Pancreas (tissue), 10 donors: ENCODE measurements around the gene DUOXA2. TPM values are rescaled to one million over a fixed set of nuclear protein-coding genes. Genes with fewer than 3 reads are reported as not detected.
A peak's percentile ranks its signal among the peaks of the same experiment; 100 is the strongest.

Source experiments
- ATAC-seq, 4 donors: fragments of 200-7000 bp; cut with Tn5 transposase; one replicate each; pipeline versions ENCODE4 v1.8.0 to v1.9.1; 2020; ENCODE audit warnings: mild to moderate bottlenecking in 4 of 4, moderate library complexity in 4 of 4
- DNase-seq, 6 donors: peaks; one replicate each; pipeline ENCODE4 v3.0.0-alpha.2; 2020
- FAIRE-seq: peaks from 2 replicates; lab custom pipeline; 2012; peaks lifted over from hg19 to GRCh38; lab: Jason Lieb, UNC
- H3K27ac ChIP-seq, 4 donors: fragments of 200-600 bp; sonication (generic); 1 replicate in 3 of 4; 2 replicates in 1 of 4; pipeline versions ENCODE4 v1.5.0 to v1.8.0; 2020
- H3K27me3 ChIP-seq, 4 donors: fragments of 200-600 bp; one replicate each; pipeline ENCODE4 v1.8.0; 2021
- H3K36me3 ChIP-seq, 3 donors: fragments of 200-600 bp; sonication (generic) in 1 of 3; one replicate each; pipeline versions ENCODE4 v1.5.0 to v1.8.0; 2020 to 2021
- H3K4me1 ChIP-seq, 3 donors: fragments of 200-600 bp; one replicate each; pipeline ENCODE4 v1.8.0; 2021
- H3K4me3 ChIP-seq, 4 donors: fragments of 200-600 bp; sonication (generic) in 2 of 4; one replicate each; pipeline versions ENCODE4 v1.5.0 to v1.8.0; 2020 to 2021
- H3K9me3 ChIP-seq, 4 donors: fragments of 200-600 bp; one replicate each; pipeline ENCODE4 v1.8.0; 2021
- CTCF ChIP-seq, 4 donors: fragments of 200-600 bp; sonication (generic) in 3 of 4; IDR thresholded peaks; one replicate each; pipeline versions ENCODE4 v1.5.0 to v1.8.0; 2021; ENCODE audit warnings: antibody characterized with exemption in 4 of 4
- WGBS, 2 donors: extraction: QIAGEN DNeasy Blood & Tissue Kit; methylation state at CpG; one replicate each; pipeline ENCODE4 v1.1.7; 2013; 5-methylcytosine and 5-hydroxymethylcytosine counted together
- intact Hi-C, 3 donors: fragments of 100-400 bp; cut with DNase I; formaldehyde crosslinking; loops; one replicate each; pipeline versions ENCODE4 v1.11.1 to v1.14.2; 2022
- polyA plus RNA-seq, 2 donors: library from polyadenylated mRNA; stranded (reverse); fragments of 200-250 nt; gene quantifications; one replicate each; pipeline ENCODE4 v1.2.3, GENCODE V29; 2013
- total RNA-seq, 6 donors: library from RNA; stranded (reverse); fragmentation: NEBNext Ultra II Directional in 4 of 6; extraction: Animal tissue kit (Norgen Biotek cat#: 25700) in 4 of 6; gene quantifications; one replicate each; pipeline versions ENCODE4 v1.2.1 to v1.2.4, GENCODE V29; 2021 to 2023
- donor health status: healthy with polysubstance abuse.
- donor health status: DM: no; HTN: no; CAD: no; lungs with moderate emphysema.
- donor health status: DM: no; HTN: no; CAD: no.
- donor health status: control.
- donor health status: control.
- donor health status: Bipolar disorder and iron deficiency.
- donor health status: DM: yes; HTN: yes; CAD: no.
- donor health status: DM: no; HTN: no; CAD: no.
- donor health status: DM: no; HTN: no; CAD: no.
- donor health status: DM: yes; HTN: yes; CAD: no.

Gene DUOXA2
- total and polyA plus RNA-seq, 8 donors = 0.16 to 17.0 (median 0.43) TPM; not detected in 3

GRCh38 chr15:45122719-45123118, 8.6 kb downstream of the DUOXA2 start:
- Histone ChIP-seq H3K27me3 (peaks cover 0 to 5% (median under 1%) of the 10 kb centered on the region in 4 donors), H3K9me3 (no peaks in the 10 kb centered on the region), H3K4me3 (no peak overlapping the region), H3K27ac (no peak overlapping the region), H3K4me1 (no peaks in the 10 kb centered on the region), H3K36me3 (no peaks in the 10 kb centered on the region)
- intact Hi-C loops = no loop called here
- TF ChIP-seq CTCF (IDR thresholded peaks at IDR 0.05) = no peak
- peak in 1 of 6 donors; percentile 33 for DNase-seq
- no peak for ATAC-seq
- WGBS, 2 donors = 71 to 87% methylated on average over 7 of the region's 7 CpGs
- FAIRE-seq = no peak

GRCh38 chr15:45123397-45123796, 9.3 kb downstream of the DUOXA2 start:
- Histone ChIP-seq H3K9me3 (no peaks in the 10 kb centered on the region), H3K36me3 (no peaks in the 10 kb centered on the region), H3K4me1 (no peaks in the 10 kb centered on the region), H3K27me3 (peaks cover 0 to 7% (median 2%) of the 10 kb centered on the region in 4 donors), H3K27ac (no peak overlapping the region), H3K4me3 (no peak overlapping the region)
- ATAC-seq = no peak
- intact Hi-C loops = no loop called here
- no peak for DNase-seq
- TF ChIP-seq CTCF (IDR thresholded peaks at IDR 0.05) = no peak
- FAIRE-seq = no peak

- TF ChIP-seq CTCF (IDR thresholded peaks at IDR 0.05) = peak in 3 of 4 donors; percentile 34 to 42 (median 40)
- 35 to 52% methylated on average over 2 of the region's 2 CpGs for WGBS, 2 donors
- H3K27ac ChIP-seq = no peak overlapping the region
- no peak overlapping the region for H3K4me3 ChIP-seq
- H3K9me3 ChIP-seq = no peaks in the 10 kb centered on the region
- no peak for DNase-seq
- intact Hi-C loops = no loop called here
- H3K36me3 ChIP-seq = no peaks in the 10 kb centered on the region
- peaks cover 0 to 7% (median 2%) of the 10 kb centered on the region in 4 donors for H3K27me3 ChIP-seq
- no peaks in the 10 kb centered on the region for H3K4me1 ChIP-seq
- FAIRE-seq = no peak
- ATAC-seq = peak in 3 of 4 donors; percentile 33 to 69 (median 66)
Observed at GRCh38 chr15:45126535-45127158, 12.5 kb downstream of the DUOXA2 start.

GRCh38 chr15:45128971-45129639, 15.0 kb downstream of the DUOXA2 start:
- Histone ChIP-seq H3K27me3 (peaks cover 0 to 7% (median 2%) of the 10 kb centered on the region in 4 donors), H3K9me3 (no peaks in the 10 kb centered on the region), H3K4me3 (peak overlapping the region in 1 of 4 donors; percentile 11), H3K4me1 (no peaks in the 10 kb centered on the region), H3K36me3 (no peaks in the 10 kb centered on the region), H3K27ac (no peak overlapping the region)
- ATAC-seq (peak in 1 of 4 donors; percentile 37), FAIRE-seq (no peak), DNase-seq (peak in 1 of 6 donors; percentile 46)
- WGBS, 2 donors = 15 to 17% methylated on average over 40 to 47 of the region's 47 CpGs
- intact Hi-C loops = no loop called here
- no peak for TF ChIP-seq CTCF (IDR thresholded peaks at IDR 0.05)
